ENCODE results near the gene SUCLA2.
A peak's percentile ranks its signal among the peaks of the same experiment; 100 is the strongest.

The SUCLA2 gene

DNA sequence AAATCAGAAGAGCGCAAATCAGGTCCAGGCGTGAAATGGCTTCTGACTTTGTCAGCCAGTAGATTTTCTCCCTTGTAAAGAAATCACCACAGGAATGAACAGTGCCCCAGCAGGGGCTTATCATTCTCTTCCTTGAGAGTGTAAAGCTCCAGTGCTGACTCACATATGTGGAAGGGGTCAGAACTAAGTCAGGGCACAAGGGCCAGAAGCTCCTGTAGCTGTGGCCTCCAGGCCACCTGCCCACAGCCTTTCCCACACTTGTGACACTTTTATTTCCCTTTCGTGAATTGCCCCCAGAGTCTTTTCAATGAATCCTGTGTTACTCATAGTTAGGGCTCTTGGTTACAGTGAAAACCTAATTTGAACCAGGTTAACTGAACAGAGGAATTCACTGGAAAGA lies 99.6 kb downstream of the SUCLA2 start:
- Histone ChIP-seq H3K4me1 (ENCODE audit: insufficient read depth, poor library complexity, severe bottlenecking) (peaks cover 9% of the 10 kb centered on the region), H3K36me3 (ENCODE audit: low read depth) (no peaks in the 10 kb centered on the region), H3K27me3 (ENCODE audit: insufficient read depth, poor library complexity, severe bottlenecking) (no peaks in the 10 kb centered on the region), H3K4me3 (ENCODE audit: severe bottlenecking) (no peak overlapping the region), H3K9me3 (ENCODE audit: severe bottlenecking) (no peaks in the 10 kb centered on the region), H3K27ac (ENCODE audit: poor library complexity, severe bottlenecking) (no peak overlapping the region)
- ATAC-seq (ENCODE audit: low read depth) (no peak), DNase-seq (ENCODE audit: low spot score) (no peak)
- no peak for TF ChIP-seq CTCF (IDR thresholded peaks at IDR 0.05; ENCODE audit: poor library complexity, severe bottlenecking)

DNA sequence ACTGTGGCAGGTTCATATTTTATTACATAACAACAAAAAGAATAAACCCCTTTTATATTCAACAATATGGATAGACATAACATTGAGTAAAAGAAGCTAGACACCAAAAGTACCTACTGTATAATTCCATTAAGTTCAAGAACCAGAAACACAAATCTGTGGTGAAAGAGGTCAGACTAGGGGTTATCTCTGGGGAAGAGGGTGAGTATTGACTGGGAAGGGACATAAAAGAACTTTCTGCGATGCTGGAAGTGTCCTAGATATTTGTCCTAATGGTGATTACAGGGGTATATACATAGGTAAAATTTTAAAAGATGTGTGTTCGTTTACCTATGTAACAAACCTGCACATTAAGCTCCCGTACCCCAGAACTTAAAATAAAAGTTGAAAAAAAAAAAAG lies 103.0 kb downstream of the SUCLA2 start:
- no peak for DNase-seq (ENCODE audit: low spot score)

GRCh38 chr13:47897411-47898050 lies 103.5 kb downstream of the SUCLA2 start:
- Histone ChIP-seq H3K36me3 (ENCODE audit: low read depth) (no peaks in the 10 kb centered on the region), H3K9me3 (ENCODE audit: severe bottlenecking) (no peaks in the 10 kb centered on the region), H3K27me3 (ENCODE audit: insufficient read depth, poor library complexity, severe bottlenecking) (no peaks in the 10 kb centered on the region), H3K27ac (ENCODE audit: poor library complexity, severe bottlenecking) (no peak overlapping the region), H3K4me1 (ENCODE audit: insufficient read depth, poor library complexity, severe bottlenecking) (peaks cover 9% of the 10 kb centered on the region), H3K4me3 (ENCODE audit: severe bottlenecking) (no peak overlapping the region)
- no peak for TF ChIP-seq CTCF (IDR thresholded peaks at IDR 0.05; ENCODE audit: poor library complexity, severe bottlenecking)
- DNase-seq (ENCODE audit: low spot score) (no peak), ATAC-seq (ENCODE audit: low read depth) (peak; percentile 55; the same call in 2 of the 3 replicates)

More for the DNA sequence above, 103.0 kb downstream of the SUCLA2 start:
- H3K36me3 ChIP-seq (ENCODE audit: low read depth), result no peaks in the 10 kb centered on the region
- H3K4me3 ChIP-seq (ENCODE audit: severe bottlenecking), result no peak overlapping the region
- ATAC-seq (ENCODE audit: low read depth), result no peak
- H3K4me1 ChIP-seq (ENCODE audit: insufficient read depth, poor library complexity, severe bottlenecking), result peaks cover 9% of the 10 kb centered on the region
- H3K27ac ChIP-seq (ENCODE audit: poor library complexity, severe bottlenecking), result no peak overlapping the region
- no peaks in the 10 kb centered on the region for H3K27me3 ChIP-seq (ENCODE audit: insufficient read depth, poor library complexity, severe bottlenecking)
- TF ChIP-seq CTCF (IDR thresholded peaks at IDR 0.05; ENCODE audit: poor library complexity, severe bottlenecking), result no peak
- no peaks in the 10 kb centered on the region for H3K9me3 ChIP-seq (ENCODE audit: severe bottlenecking)

DNA sequence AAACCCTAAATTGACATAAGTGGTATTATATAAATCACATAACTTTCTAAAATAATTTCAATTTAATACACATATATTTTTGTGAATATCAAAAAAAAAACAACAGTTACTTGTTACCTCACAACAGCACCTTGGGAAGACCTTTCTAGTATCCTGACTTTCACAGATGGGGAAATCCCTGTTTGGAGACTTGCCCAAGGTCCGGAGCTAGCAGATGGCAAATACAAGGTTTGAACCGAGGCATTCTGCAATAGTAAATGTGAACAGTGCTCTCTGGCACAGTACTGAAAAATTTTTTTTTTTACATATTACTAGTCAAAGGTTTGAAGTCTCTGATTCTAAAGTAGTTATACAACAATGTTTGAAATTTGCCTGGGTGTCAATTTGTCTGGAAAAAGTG lies 104.5 kb downstream of the SUCLA2 start:
- no peak for TF ChIP-seq CTCF (IDR thresholded peaks at IDR 0.05; ENCODE audit: poor library complexity, severe bottlenecking)
- Histone ChIP-seq H3K27ac (ENCODE audit: poor library complexity, severe bottlenecking) (no peak overlapping the region), H3K4me1 (ENCODE audit: insufficient read depth, poor library complexity, severe bottlenecking) (peaks cover 9% of the 10 kb centered on the region), H3K27me3 (ENCODE audit: insufficient read depth, poor library complexity, severe bottlenecking) (no peaks in the 10 kb centered on the region), H3K9me3 (ENCODE audit: severe bottlenecking) (no peaks in the 10 kb centered on the region), H3K4me3 (ENCODE audit: severe bottlenecking) (no peak overlapping the region), H3K36me3 (ENCODE audit: low read depth) (no peaks in the 10 kb centered on the region)
- ATAC-seq (ENCODE audit: low read depth) (no peak), DNase-seq (ENCODE audit: low spot score) (no peak)

GRCh38 chr13:47896111-47896510 lies 105.0 kb downstream of the SUCLA2 start:
- TF ChIP-seq CTCF (IDR thresholded peaks at IDR 0.05; ENCODE audit: poor library complexity, severe bottlenecking), result no peak
- ATAC-seq (ENCODE audit: low read depth) (no peak), DNase-seq (ENCODE audit: low spot score) (no peak)
- H3K27ac ChIP-seq (ENCODE audit: poor library complexity, severe bottlenecking), result no peak overlapping the region
- no peaks in the 10 kb centered on the region for H3K9me3 ChIP-seq (ENCODE audit: severe bottlenecking)
- no peak overlapping the region for H3K4me3 ChIP-seq (ENCODE audit: severe bottlenecking)
- H3K4me1 ChIP-seq (ENCODE audit: insufficient read depth, poor library complexity, severe bottlenecking), result peaks cover 9% of the 10 kb centered on the region
- no peaks in the 10 kb centered on the region for H3K27me3 ChIP-seq (ENCODE audit: insufficient read depth, poor library complexity, severe bottlenecking)
- H3K36me3 ChIP-seq (ENCODE audit: low read depth), result no peaks in the 10 kb centered on the region

All from RWPE2 (cell line).